ENCODE results near the gene RNF111.
"Not testable (repeated sequence)": the region's sequence is repeated elsewhere in the genome, so short reads cannot be mapped to it uniquely, and the experiment has no call there.

The RNF111 gene

GRCh38 chr15:58988006-58988785, 733 bp downstream of the RNF111 start:
- no peaks in the 10 kb centered on the region for H3K27me3 ChIP-seq (ENCODE audit: insufficient read depth, low read depth)
- H2AFZ ChIP-seq (ENCODE audit: low read depth) = peak overlapping the region; percentile 62
- H4K20me1 ChIP-seq (ENCODE audit: insufficient read depth) = peaks cover 8% of the 10 kb centered on the region; the same call in 1 of the 2 replicates
- peaks cover 46% of the 10 kb centered on the region for H3K79me2 ChIP-seq (ENCODE audit: insufficient read depth, low read depth)
- no peak for TF ChIP-seq CTCF (conservative IDR thresholded peaks at IDR 0.05; ENCODE audit: low read depth, low read length)
- H3K36me3 ChIP-seq (ENCODE audit: insufficient read depth) = no peaks in the 10 kb centered on the region
- H3K4me1 ChIP-seq (ENCODE audit: low read depth, poor library complexity, severe bottlenecking) = peaks cover 13% of the 10 kb centered on the region
- H3K9ac ChIP-seq = peak overlapping the region; percentile 43; the same call in 1 of the 2 replicates
- H3K4me2 ChIP-seq = peak overlapping the region; percentile 52
- H3K4me3 ChIP-seq (IDR thresholded peaks at IDR 0.05; ENCODE audit: insufficient read depth, low read depth, low read length) = no peak overlapping the region
- H3K27ac ChIP-seq = peak overlapping the region; percentile 42

GRCh38 chr15:58992181-58992580, 4.7 kb downstream of the RNF111 start:
- Histone ChIP-seq H3K79me2 (ENCODE audit: insufficient read depth, low read depth) (peaks cover 70% of the 10 kb centered on the region), H3K4me2 (no peak overlapping the region), H3K4me1 (ENCODE audit: low read depth, poor library complexity, severe bottlenecking) (peaks cover 13% of the 10 kb centered on the region), H3K27ac (no peak overlapping the region), H3K9ac (no peak overlapping the region), H3K36me3 (ENCODE audit: insufficient read depth) (no peaks in the 10 kb centered on the region), H2AFZ (ENCODE audit: low read depth) (no peak overlapping the region), H4K20me1 (ENCODE audit: insufficient read depth) (peaks cover 8% of the 10 kb centered on the region; the same call in 1 of the 2 replicates), H3K4me3 (IDR thresholded peaks at IDR 0.05; ENCODE audit: insufficient read depth, low read depth, low read length) (no peak overlapping the region), H3K27me3 (ENCODE audit: insufficient read depth, low read depth) (no peaks in the 10 kb centered on the region)
- TF ChIP-seq CTCF (conservative IDR thresholded peaks at IDR 0.05; ENCODE audit: low read depth, low read length) = no peak

GRCh38 chr15:58994906-58995453, 7.5 kb downstream of the RNF111 start:
- Histone ChIP-seq H3K36me3 (ENCODE audit: insufficient read depth) (no peaks in the 10 kb centered on the region), H3K4me3 (IDR thresholded peaks at IDR 0.05; ENCODE audit: insufficient read depth, low read depth, low read length) (no peak overlapping the region), H3K4me2 (no peak overlapping the region), H4K20me1 (ENCODE audit: insufficient read depth) (peaks cover 6% of the 10 kb centered on the region; the same call in 1 of the 2 replicates), H3K79me2 (ENCODE audit: insufficient read depth, low read depth) (peaks cover 72% of the 10 kb centered on the region), H3K4me1 (ENCODE audit: low read depth, poor library complexity, severe bottlenecking) (no peaks in the 10 kb centered on the region), H3K9ac (no peak overlapping the region), H2AFZ (ENCODE audit: low read depth) (no peak overlapping the region), H3K27ac (no peak overlapping the region), H3K27me3 (ENCODE audit: insufficient read depth, low read depth) (no peaks in the 10 kb centered on the region)
- TF ChIP-seq CTCF (conservative IDR thresholded peaks at IDR 0.05; ENCODE audit: low read depth, low read length) = no peak

- no peak overlapping the region for H2AFZ ChIP-seq (ENCODE audit: low read depth)
- H3K4me1 ChIP-seq (ENCODE audit: low read depth, poor library complexity, severe bottlenecking) = no peaks in the 10 kb centered on the region
- H4K20me1 ChIP-seq (ENCODE audit: insufficient read depth) = no peaks in the 10 kb centered on the region
- no peak overlapping the region for H3K27ac ChIP-seq
- H3K79me2 ChIP-seq (ENCODE audit: insufficient read depth, low read depth) = peaks cover 56% of the 10 kb centered on the region
- H3K4me3 ChIP-seq (IDR thresholded peaks at IDR 0.05; ENCODE audit: insufficient read depth, low read depth, low read length) = no peak overlapping the region
- H3K4me2 ChIP-seq = no peak overlapping the region
- no peak overlapping the region for H3K9ac ChIP-seq
- H3K27me3 ChIP-seq (ENCODE audit: insufficient read depth, low read depth) = no peaks in the 10 kb centered on the region
- H3K36me3 ChIP-seq (ENCODE audit: insufficient read depth) = no peaks in the 10 kb centered on the region
- no peak for TF ChIP-seq CTCF (conservative IDR thresholded peaks at IDR 0.05; ENCODE audit: low read depth, low read length)
Measured at GRCh38 chr15:58999694-59000093, 12.2 kb downstream of the RNF111 start.

- not testable (repeated sequence) for H3K27me3 ChIP-seq (ENCODE audit: insufficient read depth, low read depth); H3K4me3 ChIP-seq (IDR thresholded peaks at IDR 0.05; ENCODE audit: insufficient read depth, low read depth, low read length); H3K4me1 ChIP-seq (ENCODE audit: low read depth, poor library complexity, severe bottlenecking); H3K27ac ChIP-seq; H4K20me1 ChIP-seq (ENCODE audit: insufficient read depth); H3K9ac ChIP-seq; H3K36me3 ChIP-seq (ENCODE audit: insufficient read depth); H3K4me2 ChIP-seq; H2AFZ ChIP-seq (ENCODE audit: low read depth)
- H3K79me2 ChIP-seq (ENCODE audit: insufficient read depth, low read depth) = peaks cover 54% of the 10 kb centered on the region
Measured at GRCh38 chr15:59000251-59000650, 12.8 kb downstream of the RNF111 start.

Data from KMS-11 (cell line).